CD4-positive, alpha-beta memory T cell (primary cell): Measurements from ENCODE around the gene NPR1. TPM values are rescaled to one million over a fixed set of nuclear protein-coding genes. Genes with fewer than 3 reads are reported as not detected.
"Not testable (repeated sequence)": the region's sequence is repeated elsewhere in the genome, so short reads cannot be mapped to it uniquely, and the experiment has no call there.

ENCODE experiments used
- CTCF ChIA-PET: fragments of 350-600 bp; sonication (Branson Sonifier 250); formaldehyde crosslinking; loops from one replicate; lab custom pipeline; 2021; ENCODE audit warnings: inconsistent platforms; ENCODE audit not compliant: partially characterized antibody; lab: Charles Lee
- POLR2A ChIA-PET: fragments of 350-600 bp; sonication (Branson Sonifier 250); formaldehyde crosslinking; loops from one replicate; lab custom pipeline; 2021; ENCODE audit not compliant: partially characterized antibody; lab: Charles Lee
- DNase-seq, 5 donors: peaks; one replicate each; pipeline versions ENCODE4 v3.0.0 to v3.0.0-alpha.2; 2020 to 2022; ENCODE audit warnings: mixed read lengths in 1 of 5
- H3K27ac ChIP-seq: one replicate; pipeline ENCODE4 v1.7.0; 2013; ENCODE audit warnings: low read depth, low read length
- H3K27me3 ChIP-seq: 2 replicates; pipeline ENCODE4 v1.7.0; 2013; ENCODE audit warnings: mild to moderate bottlenecking, low read length, moderate library complexity; ENCODE audit not compliant: insufficient read depth
- H3K36me3 ChIP-seq: 2 replicates; pipeline ENCODE4 v1.7.0; 2013; ENCODE audit warnings: mild to moderate bottlenecking, low read length, moderate library complexity; ENCODE audit not compliant: insufficient read depth
- H3K4me1 ChIP-seq: 2 replicates; pipeline ENCODE4 v1.7.0; 2013; ENCODE audit warnings: mild to moderate bottlenecking, low read length, moderate library complexity; ENCODE audit not compliant: insufficient read depth
- H3K4me3 ChIP-seq, 2 donors: one replicate each; pipeline ENCODE4 v1.7.0; 2013; ENCODE audit warnings: low read length in 2 of 2, mild to moderate bottlenecking in 1 of 2
- H3K9me3 ChIP-seq, 2 donors: one replicate each; pipeline ENCODE4 v1.7.0; 2013; ENCODE audit warnings: low read length in 2 of 2, control low read depth in 1 of 2; ENCODE audit not compliant: control insufficient read depth in 1 of 2
- H3K27ac Mint-ChIP-seq, 7 donors: one replicate each; pipeline ENCODE4 v1.8.0; 2020 to 2021; ENCODE audit warnings: mixed read lengths in 7 of 7, mild to moderate bottlenecking in 6 of 7, inconsistent platforms in 3 of 7, moderate library complexity in 3 of 7
- H3K27me3 Mint-ChIP-seq, 2 donors: one replicate each; pipeline ENCODE4 v1.8.0; 2020 to 2021; ENCODE audit warnings: mixed read lengths in 2 of 2
- H3K36me3 Mint-ChIP-seq, 2 donors: one replicate each; pipeline ENCODE4 v1.8.0; 2020 to 2021; ENCODE audit warnings: mixed read lengths in 2 of 2, inconsistent platforms in 1 of 2, mild to moderate bottlenecking in 1 of 2
- H3K4me1 Mint-ChIP-seq, 4 donors: one replicate each; pipeline ENCODE4 v1.8.0; 2020 to 2021; ENCODE audit warnings: mixed read lengths in 4 of 4, mild to moderate bottlenecking in 1 of 4
- H3K4me3 Mint-ChIP-seq, 8 donors: one replicate each; pipeline ENCODE4 v1.8.0; 2020 to 2021; ENCODE audit warnings: mixed read lengths in 8 of 8, mild to moderate bottlenecking in 7 of 8, moderate library complexity in 6 of 8, inconsistent platforms in 3 of 8
- H3K9me3 Mint-ChIP-seq, 8 donors: one replicate each; pipeline ENCODE4 v1.8.0; 2020 to 2021; ENCODE audit warnings: mixed read lengths in 8 of 8, mild to moderate bottlenecking in 5 of 8, inconsistent platforms in 3 of 8, moderate library complexity in 1 of 8
- intact Hi-C: fragments of 100-400 bp; cut with micrococcal nuclease; formaldehyde crosslinking; loops from one replicate; pipeline ENCODE4 v1.15.1; 2023
- polyA plus RNA-seq, 2 donors: library from polyadenylated mRNA; unstranded; fragments of 300-500 nt; fragmentation: Illumina TruSeq; gene quantifications; one replicate each; pipeline ENCODE4 v1.2.3, GENCODE V29; 2021
- total RNA-seq, 2 experiments: library from RNA; stranded (reverse); gene quantifications; one replicate each; pipeline ENCODE4 v1.2.3, GENCODE V29; 2021

NPR1 gene
- total and polyA plus RNA-seq, 4 experiments from 2014 or later: not detected

DNA sequence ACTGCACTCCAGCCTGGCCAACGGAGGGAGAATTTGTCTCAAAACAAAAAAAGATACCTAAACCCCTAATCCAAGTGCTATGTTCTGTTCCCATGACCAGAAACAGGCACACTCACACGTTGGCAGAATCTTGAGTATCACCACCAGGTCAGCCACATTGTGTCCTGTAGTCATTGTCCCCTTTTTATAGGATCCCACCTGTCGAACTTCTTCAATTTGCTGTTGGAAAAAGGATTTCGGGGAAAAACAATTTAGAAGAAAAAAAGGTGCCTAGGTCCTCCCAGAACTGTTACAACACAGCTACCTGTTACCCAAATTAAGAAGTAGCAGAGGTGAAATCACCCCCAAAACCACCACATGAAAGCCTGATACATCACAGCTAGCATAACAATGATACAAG is 11.0 kb upstream of the NPR1 start:
- Histone ChIP-seq H3K4me1 (peaks cover 26% of the 10 kb centered on the region), H3K4me3 (no peak overlapping the region), H3K36me3 (peaks cover 70% of the 10 kb centered on the region), H3K27me3 (no peaks in the 10 kb centered on the region), H3K9me3 (no peaks in the 10 kb centered on the region), H3K27ac (peak overlapping the region; percentile 6)
- ChIA-PET POLR2A (interaction anchor here (1.1 to 2.2 kb wide), 2 partner anchors 9 to 33 kb away, joined by 5 read pairs; partner anchors contain the start of genes CHTOP and SNAPIN), CTCF (interaction anchor here (0.9 kb wide), 1 partner anchor 156 kb away, joined by 3 read pairs; no protein-coding TSS in a partner anchor)
- no peaks in the 10 kb centered on the region for H3K27me3 Mint-ChIP-seq
- peak overlapping the region in 2 of 7 donors; percentile 68 to 72 for H3K27ac Mint-ChIP-seq
- peaks cover 11 to 15% (median 13%) of the 10 kb centered on the region in 4 donors for H3K4me1 Mint-ChIP-seq
- no peak for DNase-seq
- intact Hi-C loops: no loop called here
- no peak overlapping the region for H3K4me3 Mint-ChIP-seq
- H3K36me3 Mint-ChIP-seq: peaks cover 54 to 63% of the 10 kb centered on the region in 2 donors
- H3K9me3 Mint-ChIP-seq: no peaks in the 10 kb centered on the region

DNA sequence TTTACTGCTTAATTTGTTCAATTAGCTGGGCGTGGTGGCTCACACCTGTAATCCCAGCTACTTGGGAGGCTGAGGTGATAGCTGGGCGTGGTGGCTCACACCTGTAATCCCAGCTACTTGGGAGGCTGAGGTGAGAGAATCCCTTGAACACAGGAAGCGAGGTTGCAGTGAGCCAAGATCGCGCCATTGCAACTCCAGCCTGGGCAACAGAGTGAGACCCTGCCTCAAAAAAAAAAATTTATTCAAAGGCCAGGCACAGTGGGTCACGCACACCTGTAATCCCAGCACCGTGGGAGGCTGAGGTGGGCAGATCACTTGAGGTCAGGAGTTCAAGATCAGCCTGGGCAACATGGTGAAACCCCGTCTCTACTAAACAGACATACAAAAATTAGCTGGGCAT is 9.8 kb upstream of the NPR1 start:
- Histone ChIP-seq H3K36me3 (peaks cover 58% of the 10 kb centered on the region), H3K4me1 (peaks cover 26% of the 10 kb centered on the region)
- Mint-ChIP-seq H3K36me3 (peaks cover 48 to 51% of the 10 kb centered on the region in 2 donors), H3K4me1 (peaks cover 11 to 16% (median 13%) of the 10 kb centered on the region in 4 donors), H3K4me3 (peak overlapping the region in 6 of 8 donors; percentile 61 to 73 (median 69)), H3K27ac (peak overlapping the region in 5 of 7 donors; percentile 32 to 68 (median 64))
- H3K9me3 ChIP-seq, intact Hi-C loops, H3K9me3 Mint-ChIP-seq, H3K4me3 ChIP-seq, DNase-seq, H3K27me3 Mint-ChIP-seq, H3K27ac ChIP-seq, H3K27me3 ChIP-seq: not testable (repeated sequence)
- POLR2A ChIA-PET: interaction anchor here (0.7 to 2.2 kb wide), 3 partner anchors 10 to 136 kb away, joined by 3 to 7 read pairs (median 5); partner anchors contain the start of genes CHTOP and SNAPIN
- CTCF ChIA-PET: interaction anchor here (1.1 kb wide), 1 partner anchor 9 kb away, joined by 3 read pairs; no protein-coding TSS in a partner anchor

DNA sequence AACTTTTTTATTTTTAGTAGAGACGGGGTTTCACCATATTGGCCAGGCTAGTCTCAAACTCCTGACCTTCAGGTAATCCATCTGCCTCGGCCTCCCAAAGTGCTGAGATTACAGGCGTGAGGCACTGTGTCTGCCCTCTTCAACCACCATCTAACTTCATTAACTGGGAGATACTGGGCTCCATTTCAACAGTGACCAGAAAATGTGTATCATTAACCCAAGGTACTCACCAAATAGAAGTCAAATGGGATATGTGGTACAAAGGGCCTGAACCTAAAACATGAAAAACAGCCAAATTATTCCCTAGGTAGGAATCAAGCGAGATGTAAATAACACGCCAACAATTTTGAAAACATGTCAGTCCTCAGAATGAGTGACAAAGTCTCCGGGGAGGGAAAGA is 8.9 kb upstream of the NPR1 start:
- ChIA-PET POLR2A (interaction anchor here (1.2 to 3.4 kb wide), 4 partner anchors 10 to 36 kb away, joined by 5 to 37 read pairs (median 10); partner anchors contain the start of genes CHTOP and SNAPIN), CTCF (interaction anchor here (1.1 kb wide), 1 partner anchor 8 kb away, joined by 3 read pairs; no protein-coding TSS in a partner anchor)
- H3K4me3 ChIP-seq: peak overlapping the region in 1 of 2 donors; percentile 72
- peaks cover 26% of the 10 kb centered on the region for H3K4me1 ChIP-seq
- Mint-ChIP-seq H3K36me3 (peaks cover 40 to 44% of the 10 kb centered on the region in 2 donors), H3K27ac (peak overlapping the region in 1 of 7 donors; percentile 83), H3K9me3 (no peaks in the 10 kb centered on the region), H3K4me1 (peaks cover 11 to 16% (median 13%) of the 10 kb centered on the region in 4 donors), H3K4me3 (no peak overlapping the region), H3K27me3 (no peaks in the 10 kb centered on the region)
- no peaks in the 10 kb centered on the region for H3K27me3 ChIP-seq
- peaks cover 49% of the 10 kb centered on the region for H3K36me3 ChIP-seq
- no peaks in the 10 kb centered on the region for H3K9me3 ChIP-seq
- peak overlapping the region; percentile 90 for H3K27ac ChIP-seq
- intact Hi-C loops: loop anchor here (2.0 kb wide), 3 partner anchors 137 to 939 kb away; partner anchors contain the start of genes ADAR and GATAD2B
- no peak for DNase-seq

DNA sequence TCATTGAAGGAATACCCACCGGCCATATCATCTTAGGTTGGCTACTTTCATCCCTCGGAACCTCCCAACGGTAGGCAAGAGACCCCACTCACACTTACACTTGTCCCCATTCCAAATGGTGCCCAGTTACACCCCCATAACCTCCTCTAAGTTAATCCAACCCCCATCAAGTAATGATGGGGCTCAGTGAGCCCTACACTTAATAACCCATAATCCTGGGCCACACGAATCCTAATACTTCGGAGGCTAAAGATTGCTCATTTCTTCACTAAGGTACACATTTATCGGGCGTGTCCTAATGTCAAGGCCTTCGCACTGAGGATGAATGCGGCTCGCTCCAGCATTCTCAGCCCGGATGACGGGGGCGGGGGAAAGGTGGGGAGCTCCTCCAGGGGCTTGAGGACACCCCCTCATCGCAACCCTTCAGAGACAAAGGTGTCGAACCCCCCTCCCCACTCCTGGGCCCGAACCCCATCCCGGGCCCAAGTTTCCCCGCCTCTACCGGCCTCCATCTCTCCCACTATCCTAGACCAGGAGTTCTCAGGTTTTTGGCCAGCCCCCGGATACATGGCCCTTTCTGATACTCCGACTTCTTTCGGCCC is 8.1 kb upstream of the NPR1 start:
- Histone ChIP-seq H3K36me3 (peaks cover 41% of the 10 kb centered on the region), H3K4me3 (peak overlapping the region; percentile 72 to 93), H3K27me3 (no peaks in the 10 kb centered on the region), H3K27ac (peak overlapping the region; percentile 90), H3K9me3 (no peaks in the 10 kb centered on the region), H3K4me1 (peaks cover 26% of the 10 kb centered on the region)
- ChIA-PET POLR2A (interaction anchor here (0.5 to 3.4 kb wide), 9 partner anchors 11 to 321 kb away, joined by 3 to 37 read pairs (median 6); partner anchors contain the start of genes CHTOP, INTS3, RPS27 and SNAPIN), CTCF (no interaction called here)
- Mint-ChIP-seq H3K4me1 (peaks cover 11 to 16% (median 13%) of the 10 kb centered on the region in 4 donors), H3K9me3 (no peaks in the 10 kb centered on the region), H3K4me3 (no peak overlapping the region), H3K27ac (no peak overlapping the region), H3K36me3 (peaks cover 32 to 36% of the 10 kb centered on the region in 2 donors), H3K27me3 (no peaks in the 10 kb centered on the region)
- no peak for DNase-seq
- intact Hi-C loops: loop anchor here (2.0 kb wide), 3 partner anchors 138 to 938 kb away; partner anchors contain the start of genes ADAR and GATAD2B

DNA sequence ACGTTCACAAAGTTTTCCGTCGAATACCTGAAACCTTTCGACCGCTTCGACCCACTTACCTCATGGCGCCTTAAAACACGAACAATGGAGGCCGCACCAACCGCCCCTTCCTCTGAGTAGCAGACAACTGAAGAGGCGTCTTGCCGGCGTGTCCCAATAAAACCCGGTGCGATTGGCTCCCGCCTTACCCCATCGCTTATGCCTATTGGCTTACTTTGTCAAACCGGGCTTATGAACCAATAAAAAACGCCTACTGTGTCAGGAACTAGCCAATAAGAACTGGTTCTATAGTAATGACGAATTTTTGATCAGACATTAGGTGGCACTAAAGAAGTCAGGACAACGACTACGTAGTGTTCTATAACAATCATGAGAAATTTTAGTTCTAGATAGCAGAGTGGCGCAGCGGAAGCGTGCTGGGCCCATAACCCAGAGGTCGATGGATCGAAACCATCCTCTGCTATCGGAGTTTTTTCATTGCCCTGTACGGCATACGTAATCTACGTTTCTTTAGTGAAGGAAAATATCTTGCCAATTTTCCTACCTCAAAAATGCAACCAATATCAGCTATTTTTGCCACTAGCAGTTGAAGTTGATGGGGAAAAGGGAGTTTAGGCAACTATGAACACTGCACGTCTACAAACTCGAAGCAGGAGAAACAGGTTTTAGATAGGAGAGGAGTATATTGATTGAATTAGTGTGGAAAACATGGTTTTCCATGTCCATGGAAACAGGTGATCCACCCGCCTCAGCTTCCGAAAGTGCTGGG is 7.4 kb upstream of the NPR1 start, which contains the start of gene ILF2:
ILF2 (minus strand) TSS at position 135 of the 769 bp plus-strand sequence; CDS start at position 64, 71 bp downstream.
- no peaks in the 10 kb centered on the region for H3K9me3 Mint-ChIP-seq
- DNase-seq: peak; percentile 96 to 100 (median 99)
- H3K4me1 Mint-ChIP-seq: peaks cover 11 to 16% (median 13%) of the 10 kb centered on the region in 4 donors
- H3K4me1 ChIP-seq: peaks cover 26% of the 10 kb centered on the region
- no peaks in the 10 kb centered on the region for H3K9me3 ChIP-seq
- H3K27ac Mint-ChIP-seq: peak within 1 kb of the TSS in 2 of 7 donors; percentile 68 to 77
- peaks cover 34% of the 10 kb centered on the region for H3K36me3 ChIP-seq
- H3K36me3 Mint-ChIP-seq: peaks cover 25 to 30% of the 10 kb centered on the region in 2 donors
- H3K27me3 ChIP-seq: no peaks in the 10 kb centered on the region
- H3K27ac ChIP-seq: peak within 1 kb of the TSS; percentile 90
- H3K27me3 Mint-ChIP-seq: no peaks in the 10 kb centered on the region
- H3K4me3 Mint-ChIP-seq: no peak within 1 kb of the TSS
- CTCF ChIA-PET: interaction anchor here (0.6 to 1.9 kb wide), 3 partner anchors 53 to 113 kb away, joined by 3 to 5 read pairs (median 3); no protein-coding TSS in a partner anchor
- intact Hi-C loops: loop anchor here (1.0 to 2.0 kb wide), 9 partner anchors 13 to 938 kb away; partner anchors contain the start of genes ADAR, CHTOP, GATAD2B and HAX1
- POLR2A ChIA-PET: interaction anchor here (0.7 to 3.4 kb wide), 18 partner anchors 12 to 320 kb away, joined by 3 to 37 read pairs (median 6); partner anchors contain the start of genes CHTOP, CREB3L4, CRTC2 and INTS3
- peak within 1 kb of the TSS; percentile 72 to 98 for H3K4me3 ChIP-seq

DNA sequence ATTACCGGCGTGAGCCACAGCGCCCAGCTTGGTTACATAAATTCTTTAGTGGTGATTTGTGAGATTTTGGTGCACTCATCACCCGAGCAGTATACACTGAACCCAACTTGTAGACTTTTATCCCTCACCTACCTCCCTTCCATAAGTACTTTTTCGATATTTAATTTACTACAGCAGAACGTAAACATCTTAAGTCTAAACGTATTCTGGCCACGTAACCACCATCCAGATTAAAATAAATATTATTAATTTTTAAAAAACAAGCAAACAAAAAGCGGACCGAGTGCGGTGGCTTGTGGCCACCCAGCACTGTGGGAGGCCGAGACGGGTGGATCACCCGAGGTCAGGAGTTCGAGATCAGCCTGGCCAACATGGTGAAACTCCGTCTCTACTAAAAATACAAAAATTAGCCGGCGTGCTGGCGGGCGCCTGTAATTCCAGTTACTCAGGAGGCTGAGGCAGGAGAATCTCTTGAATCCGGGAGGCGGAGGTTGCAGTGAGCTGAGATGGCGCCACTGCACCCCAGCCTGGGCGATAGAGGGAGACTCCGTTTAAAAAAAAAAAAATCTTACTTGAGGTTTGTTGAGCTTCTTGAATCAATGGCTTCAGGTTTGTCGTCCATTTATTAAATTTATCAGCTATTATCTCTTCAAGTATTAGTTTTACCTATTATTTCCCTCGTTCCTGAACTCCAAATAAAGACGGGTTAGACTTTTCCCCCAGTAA is 6.7 kb upstream of the NPR1 start:
- Histone ChIP-seq H3K4me1 (peaks cover 26% of the 10 kb centered on the region), H3K27ac (peak overlapping the region; percentile 73), H3K36me3 (peaks cover 27% of the 10 kb centered on the region), H3K4me3 (peak overlapping the region; percentile 47 to 98)
- peak in 1 of 5 donors; percentile 66 for DNase-seq
- ChIA-PET CTCF (interaction anchor here (0.6 to 1.9 kb wide), 10 partner anchors 9 to 140 kb away, joined by 3 to 6 read pairs (median 3); partner anchors contain the start of genes CHTOP, INTS3 and SLC27A3), POLR2A (interaction anchor here (0.6 to 3.4 kb wide), 19 partner anchors 13 to 1044 kb away, joined by 3 to 37 read pairs (median 4); partner anchors contain the start of genes CHTOP, CREB3L4, CRTC2 and INTS3)
- intact Hi-C loops: loop anchor here (1.0 to 2.0 kb wide), 9 partner anchors 13 to 937 kb away; partner anchors contain the start of genes ADAR, CHTOP, GATAD2B and HAX1
- not testable (repeated sequence) for H3K27me3 ChIP-seq, H3K9me3 Mint-ChIP-seq, H3K27me3 Mint-ChIP-seq, H3K9me3 ChIP-seq, H3K4me3 Mint-ChIP-seq
- H3K36me3 Mint-ChIP-seq: peaks cover 19 to 28% of the 10 kb centered on the region in 2 donors
- H3K27ac Mint-ChIP-seq: peak overlapping the region in 4 of 7 donors; percentile 61 to 77 (median 69)
- H3K4me1 Mint-ChIP-seq: peaks cover 11 to 16% (median 13%) of the 10 kb centered on the region in 4 donors
